ENCODE measurements around the gene HS3ST6. TPM values are rescaled to one million over a fixed set of nuclear protein-coding genes. Genes with fewer than 3 reads are reported as not detected.
"Not testable (repeated sequence)": the region's sequence is repeated elsewhere in the genome, so short reads cannot be mapped to it uniquely, and the experiment has no call there.

Gene HS3ST6
- total and polyA plus RNA-seq, 9 of the 15 experiments (the other 6 are each of a cell fraction or from before 2014, with no cell fraction given): not detected

GRCh38 chr16:1962161-1963153 lies 44.2 kb upstream of the HS3ST6 start:
- POLR2A ChIA-PET: interaction anchor here (0.9 to 3.9 kb wide), 8 partner anchors 9 to 191 kb away, joined by 3 to 44 read pairs (median 4); partner anchors contain the start of genes EME2, MRPS34, RPL3L and TBL3
- peak in 1 of 4 experiments; percentile 19 for DNase-seq (ENCODE audit: extremely low read depth in 1 of 4, low spot score in 3 of 4)
- WGBS (ENCODE audit: insufficient coverage, low coverage, missing lambda C conversion rate): 17% methylated on average over 31 of the region's 37 CpGs
- intact Hi-C loops (cut with micrococcal nuclease); H2AFZ ChIP-seq (ENCODE audit: low read depth, low read length); H3K27me3 ChIP-seq (ENCODE audit: control insufficient read depth in 2 of 2, insufficient read depth in 2 of 2, low read length in 2 of 2); H3K9me3 ChIP-seq (replicated peaks; ENCODE audit: control insufficient read depth, insufficient read depth, low read depth, low read length); FAIRE-seq; ATAC-seq; in situ Hi-C loops (cut with MboI); H3K9me1 ChIP-seq (ENCODE audit: control insufficient read depth, insufficient read depth, low read length): not testable (repeated sequence)
- H3K79me2 ChIP-seq (ENCODE audit: control insufficient read depth, insufficient read depth, low read length): peaks cover 75% of the 10 kb centered on the region
- peaks cover 8 to 62% of the 10 kb centered on the region in 2 experiments; a peak in 4 of 5 replicates for H3K4me1 ChIP-seq (replicated peaks in 1 of 2; ENCODE audit: control insufficient read depth in 2 of 2, insufficient read depth in 2 of 2, low read length in 2 of 2)
- BruUV-seq (replicated peaks): TSS peak; percentile 85
- peak overlapping the region; percentile 89 for H3K4me3 ChIP-seq
- CTCF ChIA-PET (ENCODE audit: low intra/inter-chr PET ratio): interaction anchor here (0.7 kb wide), 1 partner anchor 65 kb away, joined by 4 read pairs; no protein-coding TSS in a partner anchor
- H3K36me3 ChIP-seq (ENCODE audit: control insufficient read depth, insufficient read depth, low read length): peaks cover 38% of the 10 kb centered on the region
- H4K20me1 ChIP-seq (replicated peaks; ENCODE audit: control insufficient read depth, insufficient read depth, low read length): peaks cover 35% of the 10 kb centered on the region
- peak overlapping the region; percentile 85; the same call in 2 of the 3 replicates for H3K27ac ChIP-seq (ENCODE audit: extremely low read depth, low read depth, low read length)
- H3K9ac ChIP-seq (ENCODE audit: insufficient read depth in 1 of 2, low read depth in 2 of 2, low read length in 2 of 2): peak overlapping the region; percentile 93 to 94
- H3K4me2 ChIP-seq (ENCODE audit: insufficient read depth, low read length): peak overlapping the region; percentile 100
- peak; percentile 72 for TF ChIP-seq POLR2G (IDR thresholded peaks at IDR 0.05; ENCODE audit: low read depth, low read length)
- TF ChIP-seq POLR2A (conservative IDR thresholded peaks at IDR 0.05): peak; percentile 67
- TF ChIP-seq FIP1L1 (IDR thresholded peaks at IDR 0.05; ENCODE audit: low read depth, low read length, poor library complexity, severe bottlenecking): peak; percentile 21
- TF ChIP-seq RBM39 (optimal IDR thresholded peaks at IDR 0.05; ENCODE audit: low read depth, low read length): peak; percentile 33
- peak; percentile 60 for TF ChIP-seq CHD7 (IDR thresholded peaks at IDR 0.05; ENCODE audit: low read depth, low read length)
- TF ChIP-seq PHF8 (IDR thresholded peaks at IDR 0.05; ENCODE audit: borderline replicate concordance, low read length): 0 out of 2 replicates have a peak, but pooled peaks have one; percentile 8
- TF ChIP-seq KDM5B (IDR thresholded peaks at IDR 0.05; ENCODE audit: insufficient replicate concordance, low read depth, low read length): peak; percentile 9
- peak; percentile 75 for TF ChIP-seq RBFOX2 (IDR thresholded peaks at IDR 0.05; ENCODE audit: low read depth, low read length)
